ENCODE data around the gene PCSK5. TPM values are rescaled to one million over a fixed set of nuclear protein-coding genes. Genes with fewer than 3 reads are reported as not detected.

PCSK5 gene
- polyA plus RNA-seq, 1 donor (not counting 4 experiments of a cell fraction or from before 2014, with no cell fraction given): 1.9 TPM

DNA sequence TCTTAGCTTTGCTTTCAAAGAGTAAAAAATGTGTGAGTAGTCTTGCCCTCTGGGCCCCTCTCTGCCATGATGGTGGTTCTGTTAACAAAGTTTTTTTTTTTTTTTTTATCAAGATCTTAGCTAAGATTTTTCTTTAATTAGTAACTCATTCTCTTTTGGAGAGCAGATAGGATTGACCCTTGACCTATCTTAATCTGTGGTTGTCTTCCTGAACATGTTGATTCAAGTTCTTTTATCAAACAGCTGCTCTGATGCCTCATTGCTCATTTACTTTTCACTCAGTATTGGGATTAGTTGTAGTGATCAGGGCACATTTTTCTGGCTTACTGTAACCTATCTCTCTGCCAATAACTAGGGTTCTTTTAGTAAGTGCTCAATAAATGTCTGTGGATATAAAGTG lies 106.3 kb downstream of the PCSK5 start:
- Histone ChIP-seq H3K4me3 (ENCODE audit: control insufficient read depth in 2 of 3, extremely low read depth in 1 of 3, insufficient read depth in 2 of 3, low read depth in 1 of 3, low read length in 3 of 3) (no peak overlapping the region), H3K79me2 (ENCODE audit: control insufficient read depth, insufficient read depth, low read length) (no peaks in the 10 kb centered on the region), H3K9me1 (ENCODE audit: control insufficient read depth, extremely low read depth, insufficient read depth, low read length) (no peaks in the 10 kb centered on the region), H2AFZ (ENCODE audit: control insufficient read depth, low read length) (no peak overlapping the region), H3K9me3 (ENCODE audit: control insufficient read depth, low read depth, low read length) (no peaks in the 10 kb centered on the region), H3K9ac (ENCODE audit: control insufficient read depth, extremely low read depth, insufficient read depth, low read length) (no peak overlapping the region), H3K4me1 (ENCODE audit: control insufficient read depth, extremely low read depth, insufficient read depth, low read length) (peaks cover 39% of the 10 kb centered on the region), H3K27ac (ENCODE audit: control insufficient read depth, insufficient read depth, low read length) (no peak overlapping the region), H3K36me3 (ENCODE audit: control insufficient read depth in 2 of 2, extremely low read depth in 1 of 2, insufficient read depth in 2 of 2, low read length in 2 of 2) (no peaks in the 10 kb centered on the region), H3K4me2 (ENCODE audit: control insufficient read depth, extremely low read depth, insufficient read depth, low read depth, low read length) (peak overlapping the region; percentile 12), H3K27me3 (ENCODE audit: control insufficient read depth, extremely low read depth, insufficient read depth, low read length) (no peaks in the 10 kb centered on the region), H4K20me1 (ENCODE audit: control insufficient read depth, extremely low read depth, insufficient read depth, low read length) (no peaks in the 10 kb centered on the region)
- TF ChIP-seq CTCF (optimal IDR thresholded peaks at IDR 0.05 in 1 of 3, IDR thresholded peaks at IDR 0.05 in 1 of 3, conservative IDR thresholded peaks at IDR 0.05 in 1 of 3; ENCODE audit: extremely low read depth in 1 of 3, insufficient read depth in 2 of 3, low read length in 3 of 3) (no peak), EZH2 (IDR thresholded peaks at IDR 0.05; ENCODE audit: low read length) (no peak)
- FAIRE-seq (peak; percentile 66), DNase-seq (ENCODE audit: low read depth, low spot score) (peak; percentile 30)
- dilution Hi-C loops (cut with MboI; ENCODE audit: extremely low pct_ligation_motif_present, low sequenced_read_pairs): no loop called here

GRCh38 chr9:75997206-75997605 lies 106.7 kb downstream of the PCSK5 start:
- H3K4me2 ChIP-seq (ENCODE audit: control insufficient read depth, extremely low read depth, insufficient read depth, low read depth, low read length): peak overlapping the region; percentile 12
- no peak overlapping the region for H3K4me3 ChIP-seq (ENCODE audit: control insufficient read depth in 2 of 3, extremely low read depth in 1 of 3, insufficient read depth in 2 of 3, low read depth in 1 of 3, low read length in 3 of 3)
- DNase-seq (ENCODE audit: low read depth, low spot score) (no peak), FAIRE-seq (peak; percentile 55)
- H3K9ac ChIP-seq (ENCODE audit: control insufficient read depth, extremely low read depth, insufficient read depth, low read length): no peak overlapping the region
- H3K36me3 ChIP-seq (ENCODE audit: control insufficient read depth in 2 of 2, extremely low read depth in 1 of 2, insufficient read depth in 2 of 2, low read length in 2 of 2): no peaks in the 10 kb centered on the region
- no peak overlapping the region for H2AFZ ChIP-seq (ENCODE audit: control insufficient read depth, low read length)
- H3K9me1 ChIP-seq (ENCODE audit: control insufficient read depth, extremely low read depth, insufficient read depth, low read length): no peaks in the 10 kb centered on the region
- TF ChIP-seq CTCF (optimal IDR thresholded peaks at IDR 0.05 in 1 of 3, IDR thresholded peaks at IDR 0.05 in 1 of 3, conservative IDR thresholded peaks at IDR 0.05 in 1 of 3; ENCODE audit: extremely low read depth in 1 of 3, insufficient read depth in 2 of 3, low read length in 3 of 3): no peak
- TF ChIP-seq EZH2 (IDR thresholded peaks at IDR 0.05; ENCODE audit: low read length): no peak
- H4K20me1 ChIP-seq (ENCODE audit: control insufficient read depth, extremely low read depth, insufficient read depth, low read length): no peaks in the 10 kb centered on the region
- H3K27ac ChIP-seq (ENCODE audit: control insufficient read depth, insufficient read depth, low read length): no peak overlapping the region
- peaks cover 39% of the 10 kb centered on the region for H3K4me1 ChIP-seq (ENCODE audit: control insufficient read depth, extremely low read depth, insufficient read depth, low read length)
- no peaks in the 10 kb centered on the region for H3K9me3 ChIP-seq (ENCODE audit: control insufficient read depth, low read depth, low read length)
- H3K27me3 ChIP-seq (ENCODE audit: control insufficient read depth, extremely low read depth, insufficient read depth, low read length): no peaks in the 10 kb centered on the region
- no peaks in the 10 kb centered on the region for H3K79me2 ChIP-seq (ENCODE audit: control insufficient read depth, insufficient read depth, low read length)
- dilution Hi-C loops (cut with MboI; ENCODE audit: extremely low pct_ligation_motif_present, low sequenced_read_pairs): no loop called here
